Measurements from ENCODE around the gene DPY30. TPM values are rescaled to one million over a fixed set of nuclear protein-coding genes. Genes with fewer than 3 reads are reported as not detected.

Gene DPY30
- total and polyA plus RNA-seq, 2 donors (not counting 1 experiment from before 2014, with no cell fraction given) = 43.4 to 56.8 TPM

- H3K4me3 Mint-ChIP-seq = no peak overlapping the region
- Histone ChIP-seq H3K4me1 (ENCODE audit: control insufficient read depth in 2 of 2, insufficient read depth in 2 of 2, low read length in 2 of 2) (peaks cover 28 to 32% of the 10 kb centered on the region in 2 donors), H4K20me1 (ENCODE audit: control insufficient read depth, insufficient read depth, low read length, poor library complexity, severe bottlenecking) (peaks cover 77% of the 10 kb centered on the region), H3K27ac (ENCODE audit: low read length in 2 of 2) (no peak overlapping the region), H3K27me3 (replicated peaks in 1 of 4; ENCODE audit: control extremely low read depth in 1 of 4, control insufficient read depth in 3 of 4, insufficient read depth in 4 of 4, low read length in 3 of 4) (no peaks in the 10 kb centered on the region), H3K4me3 (ENCODE audit: control extremely low read depth in 1 of 5, extremely low read depth in 1 of 5, insufficient read depth in 1 of 5, low read depth in 2 of 5, low read length in 4 of 5) (no peak overlapping the region), H3K9me3 (ENCODE audit: control extremely low read depth in 1 of 3, control insufficient read depth in 2 of 3, insufficient read depth in 1 of 3, low read length in 2 of 3) (no peaks in the 10 kb centered on the region), H3K36me3 (replicated peaks in 1 of 2; ENCODE audit: control extremely low read depth in 1 of 2, control insufficient read depth in 1 of 2, extremely low read depth in 1 of 2, insufficient read depth in 2 of 2, low read length in 1 of 2) (no peaks in the 10 kb centered on the region), H3K79me2 (ENCODE audit: control insufficient read depth, insufficient read depth, low read length) (peaks cover 97% of the 10 kb centered on the region), H2AFZ (ENCODE audit: insufficient read depth, low read depth, low read length, poor library complexity, severe bottlenecking) (no peak overlapping the region), H3K9ac (ENCODE audit: low read length) (no peak overlapping the region), H3K4me2 (replicated peaks; ENCODE audit: low read depth, low read length, poor library complexity, severe bottlenecking) (no peak overlapping the region)
- ChIA-PET POLR2A (no interaction called here), CTCF (no interaction called here)
- no peaks in the 10 kb centered on the region for H3K9me3 Mint-ChIP-seq (ENCODE audit: insufficient read depth)
- H3K4me1 Mint-ChIP-seq = peaks cover 52% of the 10 kb centered on the region
- no peak for ATAC-seq (ENCODE audit: low read depth)
- intact Hi-C loops (cut with micrococcal nuclease) = loop anchor here (10.0 kb wide), 1 partner anchor 58 kb away; no protein-coding TSS in a partner anchor
- no peak for DNase-seq
- TF ChIP-seq CTCF (IDR thresholded peaks at IDR 0.05) (no peak), EZH2 (IDR thresholded peaks at IDR 0.05; ENCODE audit: borderline replicate concordance, insufficient read depth, low read depth, low read length, poor library complexity, severe bottlenecking) (no peak)
- no peaks in the 10 kb centered on the region for H3K27me3 Mint-ChIP-seq
- no CpG with 5 or more reads among the region's 3 CpGs for whole genome bisulfite sequencing (ENCODE audit: insufficient coverage)
- H3K27ac Mint-ChIP-seq = no peak overlapping the region
These were observed 37.2 kb downstream of the DPY30 start for GRCh38 chr2:32002406-32002805.

GRCh38 chr2:31999438-31999837, 40.2 kb downstream of the DPY30 start:
- H4K20me1 ChIP-seq (ENCODE audit: control insufficient read depth, insufficient read depth, low read length, poor library complexity, severe bottlenecking) = peaks cover 53% of the 10 kb centered on the region
- H3K4me2 ChIP-seq (replicated peaks; ENCODE audit: low read depth, low read length, poor library complexity, severe bottlenecking) = peak overlapping the region; percentile 1
- no peak overlapping the region for H2AFZ ChIP-seq (ENCODE audit: insufficient read depth, low read depth, low read length, poor library complexity, severe bottlenecking)
- Mint-ChIP-seq H3K27ac (no peak overlapping the region), H3K4me1 (peaks cover 53% of the 10 kb centered on the region), H3K4me3 (no peak overlapping the region), H3K27me3 (no peaks in the 10 kb centered on the region), H3K9me3 (ENCODE audit: insufficient read depth) (no peaks in the 10 kb centered on the region)
- ChIA-PET CTCF (no interaction called here), POLR2A (interaction anchor here (0.9 kb wide), 1 partner anchor 10 kb away, joined by 4 read pairs; no protein-coding TSS in a partner anchor)
- no peak for TF ChIP-seq CTCF (IDR thresholded peaks at IDR 0.05)
- TF ChIP-seq EZH2 (IDR thresholded peaks at IDR 0.05; ENCODE audit: borderline replicate concordance, insufficient read depth, low read depth, low read length, poor library complexity, severe bottlenecking) = no peak
- H3K27me3 ChIP-seq (replicated peaks in 1 of 4; ENCODE audit: control extremely low read depth in 1 of 4, control insufficient read depth in 3 of 4, insufficient read depth in 4 of 4, low read length in 3 of 4) = no peaks in the 10 kb centered on the region
- H3K79me2 ChIP-seq (ENCODE audit: control insufficient read depth, insufficient read depth, low read length) = peaks cover 97% of the 10 kb centered on the region
- no peak for DNase-seq
- H3K27ac ChIP-seq (ENCODE audit: low read length in 2 of 2) = no peak overlapping the region
- no peak for ATAC-seq (ENCODE audit: low read depth)
- H3K4me1 ChIP-seq (ENCODE audit: control insufficient read depth in 2 of 2, insufficient read depth in 2 of 2, low read length in 2 of 2) = peaks cover 30 to 31% of the 10 kb centered on the region in 2 donors
- no peaks in the 10 kb centered on the region for H3K9me3 ChIP-seq (ENCODE audit: control extremely low read depth in 1 of 3, control insufficient read depth in 2 of 3, insufficient read depth in 1 of 3, low read length in 2 of 3)
- H3K36me3 ChIP-seq (replicated peaks in 1 of 2; ENCODE audit: control extremely low read depth in 1 of 2, control insufficient read depth in 1 of 2, extremely low read depth in 1 of 2, insufficient read depth in 2 of 2, low read length in 1 of 2) = no peaks in the 10 kb centered on the region
- H3K9ac ChIP-seq (ENCODE audit: low read length) = no peak overlapping the region
- no peak overlapping the region for H3K4me3 ChIP-seq (ENCODE audit: control extremely low read depth in 1 of 5, extremely low read depth in 1 of 5, insufficient read depth in 1 of 5, low read depth in 2 of 5, low read length in 4 of 5)
- intact Hi-C loops (cut with micrococcal nuclease) = no loop called here
- WGBS (ENCODE audit: insufficient coverage) = 67% methylated on average over 2 of the region's 4 CpGs
